Mesodermal cell (in vitro differentiated cells): Measurements from ENCODE around the gene SNTG2.
"Not testable (repeated sequence)": the region's sequence is repeated elsewhere in the genome, so short reads cannot be mapped to it uniquely, and the experiment has no call there.

Experiments
- H3K27ac ChIP-seq: 2 replicates; pipeline ENCODE4 v1.7.0; 2013; ENCODE audit warnings: mild to moderate bottlenecking, low read depth, low read length, moderate library complexity; ENCODE audit not compliant: severe bottlenecking
- H3K36me3 ChIP-seq: 2 replicates; pipeline ENCODE4 v1.7.1; 2013; ENCODE audit warnings: mild to moderate bottlenecking, low read length, moderate library complexity; ENCODE audit not compliant: control insufficient read depth, insufficient read depth
- H3K4me1 ChIP-seq: one replicate; pipeline ENCODE4 v1.7.1; 2013; ENCODE audit warnings: mild to moderate bottlenecking, low read length; ENCODE audit not compliant: insufficient read depth, control insufficient read depth, poor library complexity, severe bottlenecking
- H3K4me3 ChIP-seq: 2 replicates; pipeline ENCODE4 v1.7.0; 2013; ENCODE audit warnings: low read length, control low read depth, mild to moderate bottlenecking; ENCODE audit not compliant: insufficient read depth, poor library complexity, severe bottlenecking; ENCODE audit errors: extremely low read depth
- H3K9me3 ChIP-seq: 2 replicates; pipeline ENCODE4 v1.7.1; 2013; ENCODE audit warnings: mild to moderate bottlenecking, low read length, moderate library complexity; ENCODE audit not compliant: control insufficient read depth
- WGBS, 2 experiments: methylation state at CpG; one replicate each; pipeline ENCODE4 v1.1.5; 2013; ENCODE audit warnings: missing lambda C conversion rate in 2 of 2; ENCODE audit not compliant: insufficient coverage in 2 of 2; 5-methylcytosine and 5-hydroxymethylcytosine counted together

Gene SNTG2

DNA sequence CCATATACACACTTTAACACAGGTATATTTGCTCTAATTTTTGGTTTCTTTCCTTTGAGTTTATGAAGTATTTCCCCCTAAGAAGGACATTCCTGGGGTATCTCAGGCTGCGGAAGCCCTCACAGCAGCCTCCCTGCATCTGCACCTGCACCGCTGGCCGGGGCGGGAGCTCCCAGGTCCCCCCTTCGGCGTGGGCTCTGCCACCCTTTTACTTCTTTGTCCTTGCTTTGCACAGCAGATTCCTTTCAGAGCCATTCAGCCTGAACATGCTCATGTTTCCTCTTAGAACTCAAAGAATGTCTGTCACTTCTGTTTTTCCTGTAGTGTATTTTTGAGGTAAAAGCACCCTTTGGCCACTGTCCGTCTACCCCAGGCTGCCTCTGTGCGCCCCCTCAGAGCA is 146.5 kb downstream of the SNTG2 start:
- Histone ChIP-seq H3K9me3 (no peaks in the 10 kb centered on the region), H3K27ac (no peak overlapping the region), H3K4me3 (no peak overlapping the region), H3K36me3 (no peaks in the 10 kb centered on the region), H3K4me1 (no peaks in the 10 kb centered on the region)
- 81 to 96% methylated on average over 6 of the region's 8 CpGs for WGBS, 2 experiments

- H3K4me1 ChIP-seq: no peaks in the 10 kb centered on the region
- no peaks in the 10 kb centered on the region for H3K9me3 ChIP-seq
- no peak overlapping the region for H3K27ac ChIP-seq
- WGBS, 2 experiments: 71 to 79% methylated on average over 2 of the region's 2 CpGs
- H3K4me3 ChIP-seq: no peak overlapping the region
- H3K36me3 ChIP-seq: no peaks in the 10 kb centered on the region
These were observed 148.8 kb downstream of the SNTG2 start for GRCh38 chr2:1099418-1099817.

DNA sequence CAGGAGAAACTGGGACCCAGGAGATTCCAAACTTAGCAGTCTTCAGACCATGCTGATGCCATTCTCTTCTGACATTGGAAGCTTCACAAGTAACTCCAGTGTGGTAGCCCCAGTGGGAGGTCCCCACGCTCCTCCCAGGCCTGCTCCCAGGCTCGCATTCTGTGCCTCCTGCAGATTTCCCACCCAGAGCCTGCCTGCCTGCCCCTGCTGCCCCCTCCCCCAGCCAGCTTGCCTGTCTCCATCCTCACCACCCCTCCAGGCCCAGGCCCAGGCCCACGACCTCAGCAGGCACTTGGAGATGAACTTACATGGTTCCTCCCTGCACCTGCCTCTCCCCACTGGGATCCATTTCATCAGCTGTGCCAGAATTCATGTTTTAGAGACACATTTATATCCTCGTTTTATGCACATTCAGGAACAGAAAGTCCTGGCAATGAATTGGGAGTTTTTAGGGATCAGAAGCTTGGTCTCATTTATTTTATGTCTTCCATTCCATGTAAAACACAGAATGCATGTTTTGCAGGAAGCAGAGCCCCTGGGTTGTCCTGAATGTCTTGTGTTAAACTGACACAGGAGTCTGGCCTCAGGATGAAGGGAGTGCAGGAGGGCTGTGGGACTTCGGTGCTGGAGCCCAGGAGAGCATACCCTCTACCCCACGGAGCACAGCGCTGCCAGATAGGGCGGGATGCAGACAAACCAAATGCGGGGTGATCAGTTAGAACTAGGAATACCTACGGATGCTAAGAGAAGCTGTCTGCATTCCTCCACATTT is 150.5 kb downstream of the SNTG2 start:
- Histone ChIP-seq H3K9me3 (no peaks in the 10 kb centered on the region), H3K27ac (no peak overlapping the region), H3K4me1 (no peaks in the 10 kb centered on the region), H3K4me3 (no peak overlapping the region), H3K36me3 (no peaks in the 10 kb centered on the region)
- WGBS, 2 experiments: 87 to 89% methylated on average over 7 to 9 of the region's 10 CpGs

DNA sequence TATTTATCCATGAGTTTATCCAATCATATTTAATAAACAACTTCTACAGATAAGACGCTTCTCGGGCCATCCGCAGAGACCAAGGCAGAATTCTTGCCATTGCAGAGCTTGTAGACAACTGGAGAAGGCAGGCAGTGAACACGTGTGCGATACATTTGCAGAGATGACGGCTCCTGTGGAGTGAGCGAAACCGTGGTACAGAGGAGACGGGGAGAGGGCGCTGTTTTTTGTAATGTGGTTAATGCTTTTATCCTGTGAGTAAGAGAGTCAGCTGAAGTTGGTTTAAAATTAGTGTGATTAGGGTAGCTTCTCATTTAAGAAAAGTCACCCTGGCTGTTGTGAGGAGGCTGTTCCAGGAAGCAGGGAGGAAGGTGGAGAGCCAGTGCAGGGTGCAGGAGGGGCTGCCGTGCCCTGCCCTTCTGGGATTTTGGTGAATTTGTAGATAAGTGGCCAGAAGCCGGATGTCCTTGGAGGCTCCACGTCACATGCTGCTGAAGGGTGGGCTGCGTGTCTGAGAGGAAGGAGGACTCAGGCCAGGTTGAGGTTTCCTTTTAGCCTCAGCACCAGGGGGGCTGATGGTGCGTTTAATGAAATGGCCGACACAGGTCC is 151.4 kb downstream of the SNTG2 start:
- no peak overlapping the region for H3K4me3 ChIP-seq
- WGBS, 2 experiments: 90 to 93% methylated on average over 14 to 16 of the region's 16 CpGs

GRCh38 chr2:1104364-1104763 is 153.7 kb downstream of the SNTG2 start:
- Histone ChIP-seq H3K36me3 (no peaks in the 10 kb centered on the region), H3K27ac (no peak overlapping the region), H3K9me3 (no peaks in the 10 kb centered on the region), H3K4me3 (no peak overlapping the region), H3K4me1 (no peaks in the 10 kb centered on the region)
- 64 to 88% methylated on average over 3 to 6 of the region's 8 CpGs for WGBS, 2 experiments

More for the DNA sequence above, 151.4 kb downstream of the SNTG2 start:
- Histone ChIP-seq H3K36me3 (no peaks in the 10 kb centered on the region), H3K4me1 (no peaks in the 10 kb centered on the region), H3K27ac (no peak overlapping the region), H3K9me3 (no peaks in the 10 kb centered on the region)

GRCh38 chr2:1106344-1106743 is 155.7 kb downstream of the SNTG2 start:
- WGBS, 2 experiments: 85 to 88% methylated on average over 3 to 4 of the region's 14 CpGs

DNA sequence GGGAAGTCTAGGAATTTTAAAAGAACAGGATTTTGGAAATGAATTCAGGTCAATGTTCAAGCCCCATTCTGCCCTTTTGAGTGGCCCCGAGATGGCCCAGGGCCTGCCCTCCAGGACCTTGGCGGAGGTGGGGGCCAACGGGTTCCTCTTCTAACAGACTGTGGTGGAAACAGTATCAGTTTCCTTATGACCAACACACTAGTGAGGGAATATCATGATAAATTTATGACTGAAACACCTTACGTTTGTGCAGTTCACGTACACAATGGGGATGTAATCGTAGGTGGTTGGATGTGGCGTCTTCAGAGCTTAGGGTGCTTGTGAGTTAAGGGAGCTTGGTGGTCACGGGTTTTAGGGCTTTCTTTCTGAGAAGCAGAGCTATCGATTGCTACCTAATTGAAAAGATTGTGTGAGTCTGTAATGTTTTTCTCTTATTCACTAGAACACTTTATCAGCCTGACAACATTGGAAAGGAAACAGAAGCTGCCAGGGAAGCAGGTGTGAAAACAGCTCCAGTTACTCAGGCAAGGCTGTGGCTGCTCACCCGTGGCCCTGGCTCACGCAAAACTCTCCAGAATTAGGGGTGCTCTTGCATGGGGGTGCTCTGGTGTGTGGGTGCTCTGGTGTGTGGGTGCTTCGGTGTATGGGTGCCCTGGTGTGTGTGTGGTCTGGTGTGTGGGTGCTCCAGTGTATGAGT is 165.3 kb downstream of the SNTG2 start:
- no peaks in the 10 kb centered on the region for H3K36me3 ChIP-seq
- WGBS, 2 experiments: 87 to 91% methylated on average over 8 to 9 of the region's 12 CpGs
- H3K9me3 ChIP-seq: peaks cover 38% of the 10 kb centered on the region
- no peak overlapping the region for H3K4me3 ChIP-seq
- H3K27ac ChIP-seq: no peak overlapping the region
- no peaks in the 10 kb centered on the region for H3K4me1 ChIP-seq

More at GRCh38 chr2:1106344-1106743, 155.7 kb downstream of the SNTG2 start:
- not testable (repeated sequence) for H3K36me3 ChIP-seq, H3K9me3 ChIP-seq, H3K27ac ChIP-seq, H3K4me3 ChIP-seq, H3K4me1 ChIP-seq

DNA sequence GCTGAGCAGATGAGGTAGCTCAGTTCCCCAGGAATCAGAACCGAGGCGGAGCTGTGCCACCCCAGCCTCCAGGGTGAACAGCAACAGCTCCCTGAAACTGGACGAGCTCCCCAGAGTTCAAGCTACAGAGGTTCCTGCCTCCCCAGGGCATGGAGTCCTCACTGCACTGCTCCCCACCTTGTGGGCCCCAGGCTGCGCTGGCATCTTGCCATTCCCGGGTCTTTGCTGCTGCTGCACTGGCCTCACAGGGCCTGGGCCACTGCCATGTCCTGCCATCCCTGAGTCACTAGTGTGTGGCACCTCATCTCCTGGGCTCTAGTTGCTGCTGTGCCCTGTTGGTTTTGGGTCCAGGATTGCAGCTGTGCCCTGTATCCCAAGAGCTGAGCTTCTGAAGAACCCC is 166.9 kb downstream of the SNTG2 start:
- Histone ChIP-seq H3K4me1 (no peaks in the 10 kb centered on the region), H3K4me3 (no peak overlapping the region), H3K9me3 (peaks cover 31% of the 10 kb centered on the region), H3K27ac (no peak overlapping the region), H3K36me3 (no peaks in the 10 kb centered on the region)
- WGBS, 2 experiments: 90 to 100% methylated on average over 4 to 5 of the region's 5 CpGs

DNA sequence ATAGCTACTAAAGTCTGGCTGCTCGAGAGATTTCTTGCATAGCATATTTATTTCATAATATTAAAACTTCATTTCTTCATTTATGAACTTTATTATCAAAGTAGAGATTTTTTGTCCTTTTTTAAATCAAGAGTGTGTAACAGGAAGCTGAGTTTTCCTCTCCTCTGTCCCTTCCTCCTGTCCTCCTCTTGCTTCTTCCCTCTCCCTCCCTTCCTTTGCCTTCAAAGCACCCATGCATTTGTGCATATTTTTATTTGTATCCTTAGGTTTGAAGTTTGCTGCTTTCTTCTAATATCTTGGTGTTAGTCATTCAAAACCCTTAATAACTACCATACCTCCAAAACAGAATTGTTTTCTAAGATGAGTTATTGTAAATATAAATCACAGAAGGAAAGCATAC is 174.6 kb downstream of the SNTG2 start:
- no peak overlapping the region for H3K27ac ChIP-seq
- H3K4me1 ChIP-seq: no peaks in the 10 kb centered on the region
- no peaks in the 10 kb centered on the region for H3K9me3 ChIP-seq
- H3K4me3 ChIP-seq: no peak overlapping the region
- no CpG with 5 or more reads among the region's 1 CpG for WGBS, 2 experiments
- H3K36me3 ChIP-seq: no peaks in the 10 kb centered on the region

DNA sequence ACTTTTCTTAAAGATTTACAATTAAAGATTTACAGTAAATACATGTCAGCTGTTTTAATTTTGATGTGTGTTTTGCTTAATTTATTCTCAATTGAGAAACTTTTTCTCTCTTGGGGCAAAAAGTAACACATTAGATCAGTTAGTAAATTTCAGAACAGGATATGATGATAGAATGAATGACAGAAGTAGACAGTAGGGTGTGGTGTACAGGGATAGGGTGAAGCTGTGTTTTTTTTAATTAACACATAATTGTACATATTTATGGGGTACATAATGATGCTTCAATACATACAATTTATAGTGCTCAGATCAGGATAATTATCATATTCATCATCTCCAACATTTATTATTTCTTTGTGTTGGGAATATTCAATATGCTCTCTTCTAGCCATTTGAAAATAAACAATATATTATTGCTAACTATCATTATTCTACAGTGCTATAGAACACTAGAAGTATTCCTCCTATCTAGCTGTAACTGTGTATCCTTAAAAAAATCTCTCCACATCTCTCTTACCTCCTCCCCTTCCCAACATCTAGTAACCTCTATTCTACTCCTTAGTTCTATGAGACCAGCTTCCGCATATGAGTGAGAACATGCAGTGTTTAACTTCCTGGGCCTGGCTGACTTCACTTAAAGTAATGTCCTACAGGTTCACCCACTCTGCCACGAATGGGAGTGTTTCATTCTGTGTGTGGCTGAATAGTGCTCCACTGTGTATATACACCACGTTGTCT is 175.2 kb downstream of the SNTG2 start:
- Histone ChIP-seq H3K36me3 (no peaks in the 10 kb centered on the region), H3K27ac (no peak overlapping the region), H3K4me1 (no peaks in the 10 kb centered on the region), H3K4me3 (no peak overlapping the region), H3K9me3 (no peaks in the 10 kb centered on the region)
- 20 to 88% methylated on average over 1 to 2 of the region's 3 CpGs for WGBS, 2 experiments
